ENCODE data around the gene FKRP.

DNA sequence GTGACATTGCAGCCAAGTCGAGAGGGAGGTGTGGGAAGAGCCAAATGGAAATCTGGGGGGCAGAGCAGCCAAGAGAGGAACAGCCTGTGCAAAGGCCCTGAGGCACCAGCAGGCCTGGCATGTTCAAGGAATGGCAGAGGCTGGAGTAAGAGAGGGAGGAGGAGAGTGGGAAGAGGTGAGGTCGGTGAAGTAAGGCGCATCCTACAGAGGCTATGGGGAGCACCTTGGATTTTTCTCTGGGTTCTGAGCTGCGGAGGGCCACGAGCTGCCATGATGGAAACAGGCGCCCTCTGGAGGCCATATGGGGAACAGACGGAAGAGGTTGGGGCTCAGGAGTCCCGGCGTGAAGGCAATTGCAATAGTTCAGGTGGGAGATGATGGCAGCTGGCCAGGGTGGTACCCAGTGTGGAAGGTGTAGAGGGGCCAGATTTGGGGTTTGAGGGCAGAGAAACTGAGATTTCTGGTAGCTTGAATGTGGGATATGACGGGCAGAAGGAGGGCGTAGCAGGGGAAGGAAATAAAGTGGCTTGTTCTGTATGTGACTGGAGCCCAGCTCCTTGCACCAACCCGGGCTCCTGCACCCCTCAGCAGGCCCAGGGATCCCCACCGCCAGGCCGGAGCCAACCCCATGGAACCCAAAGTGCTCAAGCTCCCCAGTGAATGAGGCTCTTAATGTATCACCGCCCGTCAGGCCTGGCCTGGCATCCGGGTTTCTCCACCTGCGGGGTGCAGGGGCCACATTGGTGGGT, 20.9 kb downstream of the FKRP start:
- TF ChIP-seq, protein P1, sequence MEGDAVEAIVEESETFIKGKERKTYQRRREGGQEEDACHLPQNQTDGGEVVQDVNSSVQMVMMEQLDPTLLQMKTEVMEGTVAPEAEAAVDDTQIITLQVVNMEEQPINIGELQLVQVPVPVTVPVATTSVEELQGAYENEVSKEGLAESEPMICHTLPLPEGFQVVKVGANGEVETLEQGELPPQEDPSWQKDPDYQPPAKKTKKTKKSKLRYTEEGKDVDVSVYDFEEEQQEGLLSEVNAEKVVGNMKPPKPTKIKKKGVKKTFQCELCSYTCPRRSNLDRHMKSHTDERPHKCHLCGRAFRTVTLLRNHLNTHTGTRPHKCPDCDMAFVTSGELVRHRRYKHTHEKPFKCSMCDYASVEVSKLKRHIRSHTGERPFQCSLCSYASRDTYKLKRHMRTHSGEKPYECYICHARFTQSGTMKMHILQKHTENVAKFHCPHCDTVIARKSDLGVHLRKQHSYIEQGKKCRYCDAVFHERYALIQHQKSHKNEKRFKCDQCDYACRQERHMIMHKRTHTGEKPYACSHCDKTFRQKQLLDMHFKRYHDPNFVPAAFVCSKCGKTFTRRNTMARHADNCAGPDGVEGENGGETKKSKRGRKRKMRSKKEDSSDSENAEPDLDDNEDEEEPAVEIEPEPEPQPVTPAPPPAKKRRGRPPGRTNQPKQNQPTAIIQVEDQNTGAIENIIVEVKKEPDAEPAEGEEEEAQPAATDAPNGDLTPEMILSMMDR (conservative IDR thresholded peaks at IDR 0.05) = peak; percentile 66
- no peak for TF ChIP-seq ZFX (IDR thresholded peaks at IDR 0.05)
